Activated naive CD4-positive, alpha-beta T cell treated with anti-CD3 and anti-CD28 coated beads, Interleukin-2, amount 50 U/mL, for 16 hours (primary cell): ENCODE data around the gene MPPED1.

Experiments used
- DNase-seq: peaks from one replicate; pipeline ENCODE4 v3.0.0-alpha.2; 2020

MPPED1 gene

DNA sequence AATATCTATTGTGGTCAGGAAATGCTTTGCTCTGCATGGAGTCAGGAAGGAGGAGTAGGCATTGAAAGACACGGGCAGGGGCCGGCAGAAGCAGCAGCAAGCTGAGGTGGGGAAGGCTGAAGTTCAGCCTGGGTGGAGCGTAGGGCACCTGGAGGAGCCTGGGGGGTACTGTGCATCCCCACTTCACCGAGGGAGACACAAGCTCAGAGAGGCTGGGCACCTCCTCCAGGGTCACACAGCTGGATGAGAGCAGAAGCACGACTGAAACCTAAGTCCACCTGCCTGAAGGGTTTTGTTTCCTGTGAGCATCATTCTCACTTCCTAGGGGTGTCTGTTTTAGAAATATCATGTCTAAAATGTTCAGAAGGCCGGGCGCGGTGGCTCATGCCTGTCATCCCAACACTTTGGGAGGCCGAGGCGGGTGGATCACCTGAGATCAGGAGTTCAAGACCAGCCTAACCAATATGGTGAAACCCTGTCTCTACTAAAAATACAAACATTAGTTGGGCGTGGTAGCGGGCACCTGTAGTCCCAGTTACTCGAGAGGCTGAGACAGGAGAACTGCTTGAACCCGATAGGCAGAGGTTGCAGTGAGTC lies 138.3 kb downstream of the MPPED1 start:
- DNase-seq, result no peak

DNA sequence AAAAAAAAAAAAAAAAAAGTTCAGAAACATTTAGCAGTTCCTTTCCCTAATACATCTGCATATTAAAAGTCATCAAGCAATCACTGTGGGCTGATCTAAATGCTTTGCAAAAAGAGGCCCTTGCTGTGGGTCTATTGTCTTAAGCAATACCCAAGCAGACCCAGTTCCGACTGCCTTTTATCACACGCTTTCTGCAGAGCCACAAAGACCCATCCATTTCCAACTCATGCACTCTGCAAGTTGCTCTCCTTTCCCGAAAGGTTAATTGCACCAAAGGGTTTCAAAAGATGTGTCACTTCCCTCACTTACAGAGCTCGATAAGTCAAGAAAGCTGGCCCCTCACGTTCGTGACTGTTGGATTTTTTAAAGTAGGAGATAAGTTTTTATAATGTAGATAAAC lies 138.9 kb downstream of the MPPED1 start:
- no peak for DNase-seq

DNA sequence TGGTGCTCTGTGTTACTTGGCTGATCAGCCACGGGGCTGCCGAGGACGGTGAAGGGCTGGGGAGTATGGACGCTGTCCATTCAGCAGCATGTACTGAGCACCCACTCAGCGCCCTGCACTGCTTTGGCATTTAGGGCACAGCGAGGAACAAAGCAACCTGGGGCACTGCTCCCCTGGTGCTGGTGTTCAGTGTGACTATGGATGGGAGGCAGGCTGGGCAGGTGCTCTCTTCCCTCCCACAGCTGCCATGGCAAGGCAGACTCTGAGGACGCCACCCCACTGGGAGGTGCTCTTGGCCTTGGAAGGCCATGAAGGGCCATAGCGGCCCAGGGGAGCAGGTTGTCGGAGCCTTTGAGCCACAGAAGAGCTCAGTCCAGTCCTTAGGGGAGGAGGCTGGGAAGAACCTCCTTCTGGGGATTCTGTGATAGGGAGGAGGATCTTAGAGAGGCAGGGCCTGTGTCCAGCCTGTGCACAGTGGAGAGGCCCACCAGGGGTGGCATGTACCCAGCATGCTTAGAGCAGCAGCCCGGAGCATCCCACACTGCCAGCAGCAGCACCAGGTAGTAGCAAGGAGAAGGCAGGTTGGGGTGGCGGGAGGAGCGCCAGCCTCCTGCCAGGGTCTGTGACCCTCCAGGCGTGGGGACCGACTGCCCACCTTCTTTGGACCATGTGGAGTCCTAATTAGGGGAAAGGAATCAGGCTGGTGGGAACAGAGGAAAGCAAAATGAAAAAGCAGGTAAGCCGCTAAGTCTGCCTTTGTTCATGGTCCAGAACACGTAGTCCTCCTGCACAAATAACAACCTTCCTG lies 141.8 kb downstream of the MPPED1 start:
- DNase-seq, result no peak

DNA sequence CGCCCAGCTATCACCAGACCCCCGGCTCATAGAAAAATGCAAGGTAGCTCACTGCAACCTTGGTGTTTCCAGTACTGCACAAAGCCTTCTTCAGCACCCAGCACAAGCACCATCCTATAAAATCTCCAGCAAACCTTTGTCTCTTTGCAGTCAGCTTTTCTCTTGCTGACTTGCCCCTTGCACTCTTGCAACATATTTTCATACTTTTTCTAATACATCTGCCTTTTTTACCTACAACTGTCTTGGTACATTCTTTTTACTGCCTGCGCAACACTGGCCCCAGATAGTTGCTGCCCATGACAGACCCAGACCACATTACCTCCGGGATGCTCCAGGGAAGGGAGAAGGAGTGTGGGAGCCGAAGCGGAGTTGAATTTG lies 142.4 kb downstream of the MPPED1 start:
- no peak for DNase-seq

DNA sequence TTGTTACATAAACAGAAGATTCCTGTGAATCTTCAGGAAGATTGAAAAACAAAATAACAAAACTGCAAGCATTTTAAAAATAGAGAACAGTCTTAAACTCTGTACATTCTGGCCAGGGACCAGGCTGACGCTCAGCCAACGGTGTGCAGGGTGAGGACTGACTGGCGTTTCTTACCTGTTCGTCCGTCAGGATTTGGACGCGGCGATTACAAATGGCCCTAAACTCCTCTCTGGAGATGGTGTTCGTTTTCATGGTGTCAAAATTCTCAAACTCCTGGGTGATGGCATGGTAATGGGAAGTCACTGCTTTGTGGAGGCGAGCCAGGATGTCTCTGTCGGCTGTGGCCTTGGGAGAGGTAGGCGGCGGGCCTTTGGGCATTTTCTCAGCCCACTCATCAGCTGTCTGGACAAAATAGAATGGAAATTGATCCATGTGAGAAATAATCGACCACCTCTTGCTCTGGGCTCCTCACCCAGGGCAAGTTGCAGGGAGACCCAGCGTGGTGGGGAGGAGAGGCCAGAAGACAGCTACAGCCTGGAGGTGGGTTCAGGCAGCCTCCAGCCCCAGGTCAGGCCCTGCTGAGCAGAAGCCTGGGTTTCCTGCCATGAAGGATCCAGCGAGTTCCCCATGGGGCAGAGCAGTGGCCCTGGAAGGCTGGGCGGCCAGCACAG lies 143.0 kb downstream of the MPPED1 start:
- no peak for DNase-seq

DNA sequence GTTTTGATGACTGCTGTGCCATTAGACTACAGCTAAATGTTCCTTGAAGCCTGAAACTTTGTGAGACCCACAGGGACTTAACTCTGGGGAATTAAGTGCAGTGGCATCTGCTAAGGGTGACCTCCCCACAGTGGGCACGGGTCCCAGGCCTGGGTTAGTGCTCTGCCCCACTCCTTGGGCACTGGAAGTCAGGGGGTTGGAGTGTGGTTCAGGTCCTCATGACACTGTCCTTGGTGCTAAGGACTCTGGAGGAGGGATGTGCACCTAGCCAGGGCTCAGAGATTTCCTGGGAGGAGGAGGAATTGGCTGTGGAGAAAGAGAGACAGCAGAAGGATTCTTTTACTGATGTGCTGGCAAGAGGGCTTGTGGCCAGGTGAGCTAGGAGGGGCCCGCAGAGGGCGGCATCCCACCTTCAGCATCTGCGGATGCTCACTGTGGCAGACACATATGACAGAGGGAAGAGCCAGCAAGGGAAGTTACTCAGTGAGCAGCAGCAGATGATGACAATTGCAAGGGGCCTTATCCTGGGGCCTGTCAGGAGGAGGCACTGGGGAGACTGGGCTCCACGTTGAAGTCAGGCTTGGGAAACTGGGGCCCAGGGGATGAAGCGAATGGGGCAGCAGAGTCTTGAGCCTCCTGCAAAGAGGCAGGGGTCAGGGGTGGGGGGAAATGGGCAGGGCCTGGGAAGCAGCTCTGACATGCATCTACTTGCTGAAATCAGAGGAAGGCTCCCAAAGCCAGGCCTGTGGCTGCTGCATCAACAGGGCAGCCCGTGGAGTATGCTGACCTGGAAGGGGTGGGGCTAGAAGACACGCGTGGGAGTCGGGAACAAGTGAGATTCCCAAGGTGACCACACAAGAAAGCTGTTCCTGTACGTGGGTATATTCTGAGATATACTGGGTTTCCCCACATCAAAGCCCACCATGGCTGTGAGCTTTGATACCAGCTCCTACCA lies 144.0 kb downstream of the MPPED1 start:
- no peak for DNase-seq
